ENCODE measurements around the gene NUP58.
"Not testable (repeated sequence)": the region's sequence is repeated elsewhere in the genome, so short reads cannot be mapped to it uniquely, and the experiment has no call there.

Gene NUP58

DNA sequence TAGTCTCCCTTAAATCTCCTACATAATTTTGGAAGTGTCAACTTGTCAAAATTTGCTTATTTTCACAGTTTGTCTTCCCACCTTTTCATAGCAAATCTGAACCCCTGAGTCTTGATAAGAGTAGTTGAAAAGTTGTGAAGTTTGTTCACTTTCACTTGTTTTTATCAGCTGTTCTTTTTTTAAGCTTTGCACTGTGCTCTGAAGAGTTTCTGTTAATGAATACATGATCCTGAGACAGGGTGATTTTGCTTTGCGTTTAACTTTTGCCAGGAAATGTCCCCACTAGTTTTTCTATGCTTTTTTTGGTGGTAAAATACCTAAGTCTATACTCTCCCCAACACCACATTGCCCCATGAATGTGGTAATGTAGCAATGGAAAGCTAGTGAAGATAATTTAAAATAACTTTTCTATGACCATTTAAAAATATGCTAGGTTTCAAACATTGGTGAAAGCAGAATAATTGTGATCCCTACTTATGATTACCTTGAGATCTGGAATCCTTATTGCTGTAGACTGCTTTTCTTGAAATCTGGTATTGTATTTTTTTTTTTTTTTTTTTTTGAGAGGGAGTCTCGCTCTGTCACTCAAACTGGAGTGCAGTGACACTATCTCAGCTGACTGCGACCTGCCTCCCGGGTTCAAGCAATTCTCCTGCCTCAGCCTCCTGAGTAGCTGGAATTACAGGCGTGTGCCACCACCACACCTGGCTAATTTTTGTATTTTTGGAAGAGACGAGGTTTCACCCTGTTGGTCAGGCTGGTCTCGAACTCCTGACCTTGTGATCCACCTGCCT lies 5.4 kb downstream of the NUP58 start:
- no peak for DNase-seq

GRCh38 chr13:25310891-25311290 lies 9.5 kb downstream of the NUP58 start:
- DNase-seq: no peak

- not testable (repeated sequence) for DNase-seq
Observed at GRCh38 chr13:25318946-25319345, 17.5 kb downstream of the NUP58 start.

DNA sequence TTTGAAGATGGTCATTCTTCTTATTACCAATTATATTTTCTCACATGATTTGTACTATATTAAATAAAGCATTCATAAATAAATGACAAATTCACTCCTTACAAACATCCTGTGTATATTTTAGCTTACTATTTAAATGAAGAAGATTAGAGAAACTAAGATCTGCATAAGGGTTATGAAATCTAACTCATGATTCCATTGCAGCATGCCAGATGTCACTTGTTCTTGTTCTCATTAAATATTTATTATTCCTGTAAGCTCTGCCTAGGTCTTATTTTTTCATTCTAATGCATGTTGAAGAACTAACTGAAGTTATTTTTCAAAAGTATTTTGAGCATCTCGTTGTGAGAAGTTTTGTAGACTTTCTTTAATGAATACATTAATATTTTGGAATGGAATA lies 18.3 kb downstream of the NUP58 start:
- no peak for DNase-seq

DNA sequence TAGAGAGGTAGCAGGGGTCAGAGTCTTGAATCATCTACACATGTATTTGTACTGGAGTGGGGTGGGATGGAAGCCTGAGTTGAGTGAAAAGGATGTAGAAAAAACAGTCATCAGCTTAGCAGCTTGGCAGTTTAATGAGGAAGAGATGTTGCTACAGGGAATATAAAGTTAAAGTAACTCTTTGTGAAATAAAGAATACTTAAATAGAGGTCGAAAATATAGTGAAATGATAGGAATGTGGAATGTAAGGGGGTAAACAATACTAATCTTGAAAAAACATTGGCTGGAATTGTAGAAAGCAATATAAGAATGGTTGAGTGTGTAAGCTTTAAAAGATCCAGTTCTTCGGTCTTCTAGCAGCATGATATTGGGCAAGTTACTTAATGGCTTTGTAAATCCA lies 22.7 kb downstream of the NUP58 start:
- no peak for DNase-seq

GRCh38 chr13:25329706-25330105 lies 28.3 kb downstream of the NUP58 start:
- DNase-seq: no peak

DNA sequence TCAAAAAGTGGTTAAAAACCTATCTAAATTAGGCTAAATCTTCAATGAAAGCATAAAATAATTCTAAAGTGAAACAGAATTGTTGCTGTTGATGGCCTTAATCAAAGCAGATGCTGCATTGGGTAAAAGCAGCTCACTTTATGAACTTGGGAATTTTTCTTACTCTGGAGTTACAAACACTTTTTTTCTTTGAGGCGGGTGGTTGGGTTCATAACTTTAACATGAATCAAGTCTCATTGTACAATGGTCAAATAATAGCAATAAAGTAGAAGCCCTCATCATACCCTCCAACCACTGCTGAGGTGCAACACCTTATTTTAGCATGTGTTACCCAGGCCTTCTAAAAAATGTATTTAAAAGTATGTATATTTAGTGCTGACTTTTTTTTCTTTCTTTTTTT lies 29.1 kb downstream of the NUP58 start:
- no peak for DNase-seq

DNA sequence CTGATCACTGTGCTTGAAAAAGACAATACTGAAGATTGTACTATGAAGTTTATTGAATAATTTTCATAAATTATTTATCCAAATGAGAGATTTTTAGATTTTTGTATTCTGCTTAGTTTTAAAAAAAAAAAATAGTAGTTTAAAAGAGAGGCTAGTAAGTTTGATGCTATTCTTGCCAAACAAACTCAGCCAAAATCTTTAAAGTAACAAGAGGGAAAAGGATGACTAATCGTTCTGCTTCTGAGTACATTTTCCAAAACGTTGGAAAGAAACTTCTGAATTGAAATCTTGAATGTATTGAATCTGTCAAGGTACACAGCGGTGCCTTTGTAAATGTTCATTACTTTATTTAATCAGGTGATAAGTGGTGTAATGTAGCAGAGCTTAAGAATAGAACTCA lies 34.4 kb downstream of the NUP58 start:
- DNase-seq: no peak

GRCh38 chr13:25345576-25345975 lies 44.2 kb downstream of the NUP58 start:
- no peak for DNase-seq

DNA sequence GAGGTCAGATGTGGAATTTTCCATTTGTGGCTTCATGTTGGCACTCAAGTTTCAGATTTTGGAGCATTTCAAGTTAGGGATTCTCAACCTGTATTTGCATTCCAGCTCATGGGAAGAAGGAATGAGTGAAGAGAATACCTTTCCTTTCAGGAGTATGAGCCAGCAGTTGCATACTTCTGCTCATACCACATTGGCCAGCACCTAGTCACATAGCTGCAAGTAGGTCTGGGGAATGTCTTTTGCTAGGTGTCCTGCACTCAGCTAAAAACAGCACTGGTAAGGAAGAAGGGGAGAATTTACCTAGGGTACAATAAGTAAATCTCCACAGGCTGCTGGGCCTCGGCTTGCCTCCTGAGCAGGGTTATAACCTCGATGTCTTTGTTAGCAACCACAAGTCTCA lies 45.7 kb downstream of the NUP58 start:
- no peak for DNase-seq

DNA sequence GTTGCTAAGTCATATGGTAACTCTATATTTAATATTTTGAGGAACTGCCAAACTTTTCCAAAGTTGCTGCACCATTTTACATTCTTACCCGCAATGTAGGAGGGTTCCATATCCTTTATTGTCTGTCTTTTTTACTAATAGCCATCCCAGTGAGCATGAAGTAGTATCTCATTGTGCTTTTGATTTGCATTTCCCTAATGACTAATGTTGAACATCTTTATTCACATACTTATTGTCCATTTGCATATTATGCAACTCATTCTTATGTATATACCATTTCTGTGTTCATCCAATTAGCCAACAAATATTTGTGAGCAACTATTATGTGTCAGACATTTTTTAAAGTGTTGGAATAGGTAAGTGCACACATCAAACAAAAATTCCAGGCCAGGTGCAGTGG lies 50.0 kb downstream of the NUP58 start:
- no peak for DNase-seq

DNA sequence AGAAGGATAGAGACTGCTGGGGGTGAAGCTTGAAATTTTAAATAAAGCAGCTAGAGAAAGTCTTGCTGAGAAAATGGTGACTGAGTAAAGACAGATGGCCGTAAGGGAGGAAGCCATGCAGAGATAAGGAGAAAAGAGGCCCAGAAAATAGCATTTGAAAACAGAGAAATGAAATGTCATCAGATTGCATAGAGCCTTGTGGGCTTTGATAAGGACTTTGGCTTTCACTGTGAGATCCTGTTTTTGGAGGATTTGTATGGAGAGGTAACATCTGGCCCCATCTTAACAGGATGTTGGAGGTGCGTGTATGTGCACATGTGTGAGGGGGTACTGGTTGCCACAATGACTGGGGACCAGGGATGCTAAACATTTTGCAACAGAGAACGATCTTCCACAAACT lies 50.8 kb downstream of the NUP58 start:
- no peak for DNase-seq

DNA sequence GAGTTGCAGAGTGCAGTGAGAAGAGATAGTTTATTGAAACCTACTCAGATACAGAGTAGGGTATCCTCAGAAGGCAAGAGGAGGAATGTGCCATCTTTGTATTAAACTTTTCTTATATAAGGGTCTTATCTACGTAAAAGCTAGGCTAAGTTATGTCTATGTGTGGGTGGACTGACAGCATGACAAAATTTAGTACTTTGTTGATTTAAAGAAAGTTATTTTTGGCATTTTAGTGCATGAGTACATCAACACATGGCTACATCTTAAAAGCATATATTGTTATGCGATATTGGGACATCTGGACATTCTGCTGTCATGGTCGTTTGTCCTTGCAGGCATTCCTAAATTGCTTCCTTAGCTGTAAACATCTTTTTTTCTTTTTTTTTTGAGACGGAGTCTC lies 51.4 kb downstream of the NUP58 start:
- no peak for DNase-seq

DNA sequence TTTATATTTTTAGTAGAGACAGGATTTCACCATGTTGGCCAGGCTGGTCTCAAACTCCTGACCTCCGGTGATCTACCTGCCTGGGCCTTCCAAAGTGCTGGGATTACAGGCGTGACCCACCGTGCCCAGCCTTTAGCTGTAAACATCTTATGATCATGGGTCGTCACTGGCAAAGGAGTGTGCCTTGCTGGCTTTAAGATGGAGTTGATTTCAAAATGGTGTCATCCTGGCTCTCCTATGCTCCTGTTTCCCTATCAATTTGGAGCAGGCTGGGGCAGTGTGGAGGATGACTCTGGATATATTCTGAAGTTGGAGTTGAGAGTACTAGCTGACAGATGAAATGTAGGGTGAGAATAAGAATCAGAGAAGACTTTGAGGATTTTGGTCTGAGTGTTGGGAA lies 51.9 kb downstream of the NUP58 start:
- no peak for DNase-seq

- DNase-seq: no peak
Observed at GRCh38 chr13:25354377-25354776, 53.0 kb downstream of the NUP58 start.

GRCh38 chr13:25360443-25360842 lies 59.0 kb downstream of the NUP58 start:
- DNase-seq: not testable (repeated sequence)

GRCh38 chr13:25365720-25366235 lies 64.4 kb downstream of the NUP58 start:
- DNase-seq: no peak

GRCh38 chr13:25371158-25371874 lies 69.9 kb downstream of the NUP58 start:
- DNase-seq: no peak

- no peak for DNase-seq
Observed at GRCh38 chr13:25371875-25372283, 70.5 kb downstream of the NUP58 start, which contains the start of gene ATP8A2. Gene ATP8A2, plus strand, starts transcription at chr13:25371974. Its CDS starts 239 bp downstream, at chr13:25372213.

GRCh38 chr13:25372284-25373081 lies 71.1 kb downstream of the NUP58 start:
- no peak for DNase-seq

GRCh38 chr13:25375727-25376358 lies 74.4 kb downstream of the NUP58 start:
- peak; percentile 49 for DNase-seq

GRCh38 chr13:25377244-25377962 lies 76.0 kb downstream of the NUP58 start:
- DNase-seq: no peak

All from CD4-positive, alpha-beta T cell treated with Interleukin-21 for 1 hour (primary cell).